ENCODE measurements around the gene PSMB9.
A peak's percentile ranks its signal among the peaks of the same experiment; 100 is the strongest.

The PSMB9 gene

GRCh38 chr6:32825966-32826365 lies 28.0 kb upstream of the PSMB9 start:
- whole genome bisulfite sequencing, 2 experiments: 57 to 61% methylated on average over 2 of the region's 2 CpGs
- no peaks in the 10 kb centered on the region for H3K36me3 ChIP-seq (ENCODE audit: control insufficient read depth, insufficient read depth, low read length)
- H3K27ac ChIP-seq (ENCODE audit: insufficient read depth, low read depth, low read length, poor library complexity, severe bottlenecking): no peak overlapping the region
- H3K4me1 ChIP-seq (ENCODE audit: control insufficient read depth, insufficient read depth, low read length): no peaks in the 10 kb centered on the region
- no peaks in the 10 kb centered on the region for H3K27me3 ChIP-seq (ENCODE audit: control insufficient read depth, insufficient read depth, low read length, poor library complexity, severe bottlenecking)
- H3K4me3 ChIP-seq (ENCODE audit: insufficient read depth, low read depth, low read length): no peak overlapping the region
- H3K9me3 ChIP-seq (ENCODE audit: control insufficient read depth, low read length): no peaks in the 10 kb centered on the region

GRCh38 chr6:32827025-32827424 lies 27.0 kb upstream of the PSMB9 start:
- no peak overlapping the region for H3K27ac ChIP-seq (ENCODE audit: insufficient read depth, low read depth, low read length, poor library complexity, severe bottlenecking)
- H3K9me3 ChIP-seq (ENCODE audit: control insufficient read depth, low read length): no peaks in the 10 kb centered on the region
- H3K4me3 ChIP-seq (ENCODE audit: insufficient read depth, low read depth, low read length): no peak overlapping the region
- no peaks in the 10 kb centered on the region for H3K36me3 ChIP-seq (ENCODE audit: control insufficient read depth, insufficient read depth, low read length)
- H3K4me1 ChIP-seq (ENCODE audit: control insufficient read depth, insufficient read depth, low read length): no peaks in the 10 kb centered on the region
- no peaks in the 10 kb centered on the region for H3K27me3 ChIP-seq (ENCODE audit: control insufficient read depth, insufficient read depth, low read length, poor library complexity, severe bottlenecking)
- WGBS, 2 experiments: 94 to 95% methylated on average over 2 of the region's 3 CpGs

- H3K9me3 ChIP-seq (ENCODE audit: control insufficient read depth, low read length): no peaks in the 10 kb centered on the region
- H3K36me3 ChIP-seq (ENCODE audit: control insufficient read depth, insufficient read depth, low read length): no peaks in the 10 kb centered on the region
- H3K4me3 ChIP-seq (ENCODE audit: insufficient read depth, low read depth, low read length): no peak overlapping the region
- no peaks in the 10 kb centered on the region for H3K27me3 ChIP-seq (ENCODE audit: control insufficient read depth, insufficient read depth, low read length, poor library complexity, severe bottlenecking)
- WGBS, 2 experiments: 71 to 74% methylated on average over 7 of the region's 7 CpGs
- no peak overlapping the region for H3K27ac ChIP-seq (ENCODE audit: insufficient read depth, low read depth, low read length, poor library complexity, severe bottlenecking)
- no peaks in the 10 kb centered on the region for H3K4me1 ChIP-seq (ENCODE audit: control insufficient read depth, insufficient read depth, low read length)
Measured at GRCh38 chr6:32829495-32829894, 24.5 kb upstream of the PSMB9 start.

GRCh38 chr6:32830017-32830416 lies 24.0 kb upstream of the PSMB9 start:
- Histone ChIP-seq H3K9me3 (ENCODE audit: control insufficient read depth, low read length) (no peaks in the 10 kb centered on the region), H3K4me1 (ENCODE audit: control insufficient read depth, insufficient read depth, low read length) (no peaks in the 10 kb centered on the region), H3K27me3 (ENCODE audit: control insufficient read depth, insufficient read depth, low read length, poor library complexity, severe bottlenecking) (no peaks in the 10 kb centered on the region), H3K4me3 (ENCODE audit: insufficient read depth, low read depth, low read length) (no peak overlapping the region), H3K27ac (ENCODE audit: insufficient read depth, low read depth, low read length, poor library complexity, severe bottlenecking) (no peak overlapping the region), H3K36me3 (ENCODE audit: control insufficient read depth, insufficient read depth, low read length) (no peaks in the 10 kb centered on the region)
- WGBS, 2 experiments: 96 to 97% methylated on average over 5 of the region's 5 CpGs

GRCh38 chr6:32830936-32831335 lies 23.1 kb upstream of the PSMB9 start:
- no peaks in the 10 kb centered on the region for H3K9me3 ChIP-seq (ENCODE audit: control insufficient read depth, low read length)
- no peaks in the 10 kb centered on the region for H3K36me3 ChIP-seq (ENCODE audit: control insufficient read depth, insufficient read depth, low read length)
- H3K4me3 ChIP-seq (ENCODE audit: insufficient read depth, low read depth, low read length): no peak overlapping the region
- H3K27me3 ChIP-seq (ENCODE audit: control insufficient read depth, insufficient read depth, low read length, poor library complexity, severe bottlenecking): no peaks in the 10 kb centered on the region
- no peak overlapping the region for H3K27ac ChIP-seq (ENCODE audit: insufficient read depth, low read depth, low read length, poor library complexity, severe bottlenecking)
- WGBS, 2 experiments: 92 to 93% methylated on average over 4 to 5 of the region's 5 CpGs
- no peaks in the 10 kb centered on the region for H3K4me1 ChIP-seq (ENCODE audit: control insufficient read depth, insufficient read depth, low read length)

GRCh38 chr6:32832535-32832934 lies 21.5 kb upstream of the PSMB9 start:
- H3K27ac ChIP-seq (ENCODE audit: insufficient read depth, low read depth, low read length, poor library complexity, severe bottlenecking): no peak overlapping the region
- H3K27me3 ChIP-seq (ENCODE audit: control insufficient read depth, insufficient read depth, low read length, poor library complexity, severe bottlenecking): peaks cover 8% of the 10 kb centered on the region
- H3K9me3 ChIP-seq (ENCODE audit: control insufficient read depth, low read length): no peaks in the 10 kb centered on the region
- H3K36me3 ChIP-seq (ENCODE audit: control insufficient read depth, insufficient read depth, low read length): no peaks in the 10 kb centered on the region
- H3K4me3 ChIP-seq (ENCODE audit: insufficient read depth, low read depth, low read length): no peak overlapping the region
- 92 to 93% methylated on average over 13 of the region's 13 CpGs for WGBS, 2 experiments
- no peaks in the 10 kb centered on the region for H3K4me1 ChIP-seq (ENCODE audit: control insufficient read depth, insufficient read depth, low read length)

GRCh38 chr6:32833664-32834063 lies 20.3 kb upstream of the PSMB9 start:
- Histone ChIP-seq H3K27me3 (ENCODE audit: control insufficient read depth, insufficient read depth, low read length, poor library complexity, severe bottlenecking) (peaks cover 12% of the 10 kb centered on the region), H3K9me3 (ENCODE audit: control insufficient read depth, low read length) (no peaks in the 10 kb centered on the region), H3K4me3 (ENCODE audit: insufficient read depth, low read depth, low read length) (no peak overlapping the region), H3K36me3 (ENCODE audit: control insufficient read depth, insufficient read depth, low read length) (no peaks in the 10 kb centered on the region), H3K4me1 (ENCODE audit: control insufficient read depth, insufficient read depth, low read length) (peaks cover 5% of the 10 kb centered on the region), H3K27ac (ENCODE audit: insufficient read depth, low read depth, low read length, poor library complexity, severe bottlenecking) (no peak overlapping the region)
- WGBS, 2 experiments: 91 to 92% methylated on average over 5 of the region's 5 CpGs

- WGBS, 2 experiments: 91 to 92% methylated on average over 16 of the region's 16 CpGs
- Histone ChIP-seq H3K27ac (ENCODE audit: insufficient read depth, low read depth, low read length, poor library complexity, severe bottlenecking) (no peak overlapping the region), H3K4me3 (ENCODE audit: insufficient read depth, low read depth, low read length) (no peak overlapping the region), H3K9me3 (ENCODE audit: control insufficient read depth, low read length) (no peaks in the 10 kb centered on the region), H3K36me3 (ENCODE audit: control insufficient read depth, insufficient read depth, low read length) (no peaks in the 10 kb centered on the region), H3K4me1 (ENCODE audit: control insufficient read depth, insufficient read depth, low read length) (peaks cover 5% of the 10 kb centered on the region), H3K27me3 (ENCODE audit: control insufficient read depth, insufficient read depth, low read length, poor library complexity, severe bottlenecking) (peaks cover 20% of the 10 kb centered on the region)
Measured at GRCh38 chr6:32835167-32835893, 18.7 kb upstream of the PSMB9 start.

GRCh38 chr6:32836873-32837272 lies 17.1 kb upstream of the PSMB9 start:
- H3K4me1 ChIP-seq (ENCODE audit: control insufficient read depth, insufficient read depth, low read length): peaks cover 5% of the 10 kb centered on the region
- H3K27ac ChIP-seq (ENCODE audit: insufficient read depth, low read depth, low read length, poor library complexity, severe bottlenecking): no peak overlapping the region
- H3K36me3 ChIP-seq (ENCODE audit: control insufficient read depth, insufficient read depth, low read length): no peaks in the 10 kb centered on the region
- no peaks in the 10 kb centered on the region for H3K9me3 ChIP-seq (ENCODE audit: control insufficient read depth, low read length)
- peaks cover 24% of the 10 kb centered on the region for H3K27me3 ChIP-seq (ENCODE audit: control insufficient read depth, insufficient read depth, low read length, poor library complexity, severe bottlenecking)
- H3K4me3 ChIP-seq (ENCODE audit: insufficient read depth, low read depth, low read length): no peak overlapping the region
- WGBS, 2 experiments: 95 to 100% methylated on average over 2 of the region's 2 CpGs

GRCh38 chr6:32837651-32838113 lies 16.3 kb upstream of the PSMB9 start:
- Histone ChIP-seq H3K4me3 (ENCODE audit: insufficient read depth, low read depth, low read length) (peak overlapping the region; percentile 67), H3K4me1 (ENCODE audit: control insufficient read depth, insufficient read depth, low read length) (peaks cover 5% of the 10 kb centered on the region), H3K9me3 (ENCODE audit: control insufficient read depth, low read length) (no peaks in the 10 kb centered on the region), H3K36me3 (ENCODE audit: control insufficient read depth, insufficient read depth, low read length) (no peaks in the 10 kb centered on the region), H3K27ac (ENCODE audit: insufficient read depth, low read depth, low read length, poor library complexity, severe bottlenecking) (no peak overlapping the region), H3K27me3 (ENCODE audit: control insufficient read depth, insufficient read depth, low read length, poor library complexity, severe bottlenecking) (peaks cover 32% of the 10 kb centered on the region)
- WGBS, 2 experiments: 55 to 66% methylated on average over 12 of the region's 12 CpGs
